AG10803 (cell line): Measurements from ENCODE around the gene KIAA0753.
"Not testable (repeated sequence)": the region's sequence is repeated elsewhere in the genome, so short reads cannot be mapped to it uniquely, and the experiment has no call there.

Experiments used
- DNase-seq: peaks from one replicate; pipeline ENCODE4 v3.0.0; 2010; ENCODE audit warnings: low read depth
- H3K4me3 ChIP-seq: 2 replicates; pipeline ENCODE4 v1.5.1; 2011; ENCODE audit warnings: mild to moderate bottlenecking, low read length, control low read depth
- TF ChIP-seq, protein P1 (sequence below): conservative IDR thresholded peaks from 2 replicates; pipeline ENCODE4 v1.5.1; 2011; ENCODE audit warnings: mild to moderate bottlenecking, low read length, control low read depth, inconsistent platforms

Gene KIAA0753

DNA sequence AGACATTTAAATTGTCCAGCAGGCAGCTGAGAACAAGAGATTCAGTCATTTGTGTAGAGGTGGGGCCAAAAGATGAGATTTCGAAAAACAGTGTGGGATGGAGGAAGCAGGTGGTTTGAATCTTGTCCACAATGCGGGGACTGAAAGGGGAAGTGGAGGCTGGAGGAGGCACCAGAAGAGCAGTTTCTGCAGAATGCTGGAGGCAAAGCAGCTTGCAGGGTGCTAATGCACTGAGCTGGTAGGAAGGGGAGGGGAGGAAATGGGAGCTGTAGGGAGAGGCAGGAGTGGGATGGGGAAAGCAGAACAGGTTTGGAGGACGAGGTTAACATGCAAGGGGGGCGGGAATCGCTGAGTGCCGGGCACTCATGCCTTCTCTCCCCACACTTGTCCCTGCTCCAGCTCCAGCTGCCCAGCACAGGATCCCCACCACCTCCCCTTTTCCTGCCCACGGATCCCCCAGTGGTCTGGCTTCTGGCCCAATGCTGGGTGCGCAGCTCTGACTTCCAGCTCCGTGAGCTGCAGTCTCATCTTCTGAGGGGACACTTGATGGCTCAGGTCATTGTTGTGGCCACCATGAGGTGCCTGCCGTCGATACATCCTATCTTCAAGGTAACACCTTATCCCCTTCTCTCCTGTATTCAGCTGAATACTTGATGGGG lies 20.4 kb upstream of the KIAA0753 start:
- DNase-seq, result no peak
- TF ChIP-seq, protein P1, sequence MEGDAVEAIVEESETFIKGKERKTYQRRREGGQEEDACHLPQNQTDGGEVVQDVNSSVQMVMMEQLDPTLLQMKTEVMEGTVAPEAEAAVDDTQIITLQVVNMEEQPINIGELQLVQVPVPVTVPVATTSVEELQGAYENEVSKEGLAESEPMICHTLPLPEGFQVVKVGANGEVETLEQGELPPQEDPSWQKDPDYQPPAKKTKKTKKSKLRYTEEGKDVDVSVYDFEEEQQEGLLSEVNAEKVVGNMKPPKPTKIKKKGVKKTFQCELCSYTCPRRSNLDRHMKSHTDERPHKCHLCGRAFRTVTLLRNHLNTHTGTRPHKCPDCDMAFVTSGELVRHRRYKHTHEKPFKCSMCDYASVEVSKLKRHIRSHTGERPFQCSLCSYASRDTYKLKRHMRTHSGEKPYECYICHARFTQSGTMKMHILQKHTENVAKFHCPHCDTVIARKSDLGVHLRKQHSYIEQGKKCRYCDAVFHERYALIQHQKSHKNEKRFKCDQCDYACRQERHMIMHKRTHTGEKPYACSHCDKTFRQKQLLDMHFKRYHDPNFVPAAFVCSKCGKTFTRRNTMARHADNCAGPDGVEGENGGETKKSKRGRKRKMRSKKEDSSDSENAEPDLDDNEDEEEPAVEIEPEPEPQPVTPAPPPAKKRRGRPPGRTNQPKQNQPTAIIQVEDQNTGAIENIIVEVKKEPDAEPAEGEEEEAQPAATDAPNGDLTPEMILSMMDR, result no peak
- H3K4me3 ChIP-seq, result no peak overlapping the region

GRCh38 chr17:6660101-6660500 lies 19.6 kb upstream of the KIAA0753 start:
- H3K4me3 ChIP-seq, result no peak overlapping the region
- no peak for DNase-seq
- TF ChIP-seq, protein P1, result no peak

DNA sequence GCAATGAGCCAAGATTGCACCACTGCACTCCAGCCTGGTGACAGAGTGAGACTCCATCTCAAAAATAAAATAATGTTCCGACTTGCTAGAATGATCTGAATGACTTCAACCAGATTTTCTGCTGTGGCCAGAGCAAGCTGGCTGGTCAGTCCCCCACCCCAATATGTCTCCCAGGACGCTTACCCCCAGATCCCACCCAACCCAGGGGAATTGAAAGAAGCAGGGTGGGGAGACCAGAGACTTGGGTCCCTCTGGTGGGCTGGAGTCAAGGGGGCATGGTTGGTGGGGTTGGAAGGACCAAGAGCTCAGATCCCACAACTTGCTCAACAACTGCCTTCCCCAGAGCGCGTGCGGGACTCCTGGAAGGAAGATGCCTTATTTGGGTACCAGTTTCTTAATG lies 17.9 kb upstream of the KIAA0753 start:
- not testable (repeated sequence) for DNase-seq, H3K4me3 ChIP-seq

DNA sequence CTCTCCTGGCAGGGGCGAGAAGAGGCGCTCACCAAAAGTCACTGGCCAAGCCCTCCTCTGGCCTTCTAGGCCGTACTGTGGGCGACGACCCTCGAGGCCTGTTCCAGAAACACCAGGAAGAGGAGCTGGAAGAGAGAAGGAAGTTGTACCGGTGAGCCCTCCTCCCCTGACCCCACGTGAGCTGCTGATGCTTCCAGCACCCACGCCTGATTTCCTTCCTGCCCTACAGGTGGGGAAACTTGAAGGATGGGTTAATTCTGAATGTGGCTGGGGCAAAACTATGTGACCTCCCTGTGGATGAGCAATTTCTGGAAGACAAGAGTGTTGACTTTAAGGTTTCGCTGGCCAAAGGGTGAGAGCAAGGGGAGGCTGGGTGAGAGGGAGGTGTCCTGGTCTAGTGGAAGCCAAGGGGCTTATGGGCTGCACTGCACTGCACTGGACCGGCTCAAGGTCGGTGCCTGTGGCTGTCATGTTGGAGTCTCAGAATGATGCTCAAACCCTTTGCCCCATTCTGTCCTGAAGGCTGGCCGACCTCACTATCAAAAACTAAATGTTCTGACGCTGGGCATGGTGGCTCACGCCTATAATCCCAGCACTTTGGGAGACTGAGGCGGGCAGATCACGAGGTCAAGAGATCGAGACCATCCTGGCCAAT lies 17.2 kb upstream of the KIAA0753 start:
- H3K4me3 ChIP-seq, result no peak overlapping the region
- no peak for DNase-seq
- TF ChIP-seq, protein P1, result no peak

- DNase-seq, H3K4me3 ChIP-seq: not testable (repeated sequence)
Observed at GRCh38 chr17:6656797-6657632, 16.5 kb upstream of the KIAA0753 start.

DNA sequence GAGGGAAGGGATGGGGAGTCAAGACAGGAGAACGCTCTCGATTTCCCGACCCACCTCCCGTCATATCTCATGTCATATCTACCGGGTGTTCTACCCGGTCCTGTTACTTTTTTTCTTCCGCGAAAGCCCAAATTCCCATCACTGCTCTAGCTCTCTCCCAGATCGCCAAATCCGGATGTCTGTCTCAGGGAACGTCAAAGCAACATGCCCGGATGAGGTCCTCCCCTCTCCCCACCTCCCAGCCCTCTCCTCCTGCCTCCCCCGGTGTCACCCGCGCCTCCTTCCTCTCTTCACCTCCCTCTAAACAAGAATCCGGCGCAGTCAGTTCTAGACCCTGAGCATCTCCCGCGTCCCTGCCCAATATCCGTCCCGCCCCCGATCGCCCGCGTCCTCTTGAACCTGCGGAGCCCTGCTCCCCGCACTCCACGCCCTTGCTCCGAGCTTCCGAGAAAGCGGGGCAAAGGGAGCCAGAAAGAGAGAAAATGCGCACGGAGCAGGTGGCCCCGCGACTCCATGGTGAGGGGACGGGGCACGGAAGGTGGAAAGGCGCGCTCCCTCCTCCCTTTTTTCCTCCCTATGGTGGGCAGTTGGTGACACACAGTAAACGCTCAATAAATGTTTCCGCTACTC lies 15.3 kb upstream of the KIAA0753 start:
- DNase-seq, H3K4me3 ChIP-seq: not testable (repeated sequence)

DNA sequence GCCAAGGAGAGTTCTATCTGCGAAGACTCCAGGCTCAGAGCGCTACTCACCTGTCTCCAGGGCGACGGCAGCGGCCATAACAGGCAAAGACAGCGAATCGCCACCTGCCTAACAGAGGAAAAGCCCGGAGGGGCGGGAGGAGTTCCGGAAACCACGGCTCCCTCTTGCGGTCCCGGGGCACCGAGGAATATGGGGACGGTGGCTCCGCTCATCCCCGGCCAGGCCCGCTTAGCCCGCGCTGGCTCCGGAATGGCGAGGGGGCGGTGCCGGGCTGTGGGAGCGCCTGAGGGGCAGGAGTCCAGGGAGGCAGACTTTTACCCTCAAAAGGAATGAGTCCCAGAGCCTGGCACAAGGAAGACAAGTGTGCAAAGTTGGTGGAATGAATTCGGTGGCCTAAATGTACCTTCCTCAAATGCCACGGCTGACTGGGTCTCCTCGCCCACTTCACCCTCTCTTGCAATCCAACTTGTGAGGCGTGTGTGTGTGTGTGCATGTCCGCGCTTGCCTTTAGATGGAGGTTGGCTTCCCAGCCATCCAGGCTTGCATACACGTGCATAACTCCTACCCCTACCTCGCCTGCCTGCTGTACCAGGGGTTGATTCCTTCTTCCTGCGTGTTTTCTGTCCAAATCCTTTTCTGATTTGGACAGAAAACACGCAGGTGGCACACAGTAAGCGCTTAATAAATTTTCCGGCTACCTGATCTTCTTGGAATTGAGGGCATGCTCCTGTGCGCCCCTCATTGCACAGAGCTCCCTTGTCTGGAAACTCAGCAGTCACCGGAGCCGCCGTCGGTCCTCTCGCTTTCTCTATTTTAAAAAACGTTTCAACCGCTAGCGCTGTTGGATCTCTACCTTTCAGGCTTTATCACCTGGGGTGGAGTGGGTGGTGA lies 14.6 kb upstream of the KIAA0753 start:
- H3K4me3 ChIP-seq, result no peak overlapping the region
- no peak for DNase-seq
- TF ChIP-seq, protein P1, result no peak; the same call in 1 of the 2 replicates
